Head of caudate nucleus (tissue), 42 donors: Measurements from ENCODE around the gene LINGO3.
"Not testable (repeated sequence)": the region's sequence is repeated elsewhere in the genome, so short reads cannot be mapped to it uniquely, and the experiment has no call there.

ENCODE experiments used
- DNase-seq, 42 donors: peaks; one replicate each; pipeline versions ENCODE4 v3.0.0 to v3.0.0-alpha.2; 2020 to 2021; ENCODE audit warnings: mixed read lengths in 7 of 42
- intact Hi-C: fragments of 100-400 bp; cut with DNase I; formaldehyde crosslinking; loops from one replicate; pipeline ENCODE4 v1.15.0; 2022

Gene LINGO3

GRCh38 chr19:2289714-2290435 lies 18.1 kb downstream of the LINGO3 start:
- intact Hi-C loops, result no loop called here
- DNase-seq, result peak in 4 of 42 donors; percentile 18 to 46 (median 36)

GRCh38 chr19:2288818-2289713 lies 18.9 kb downstream of the LINGO3 start:
- peak in 1 of 42 donors; percentile 37 for DNase-seq
- intact Hi-C loops, result no loop called here

GRCh38 chr19:2288338-2288817 lies 19.6 kb downstream of the LINGO3 start:
- DNase-seq, result no peak
- intact Hi-C loops, result no loop called here

- intact Hi-C loops, result no loop called here
Measured at GRCh38 chr19:2287585-2288337, 20.2 kb downstream of the LINGO3 start.

GRCh38 chr19:2286402-2287140 lies 21.4 kb downstream of the LINGO3 start:
- DNase-seq, result no peak

More at GRCh38 chr19:2287585-2288337, 20.2 kb downstream of the LINGO3 start:
- peak in 1 of 42 donors; percentile 37 for DNase-seq

GRCh38 chr19:2283835-2284507 lies 24.0 kb downstream of the LINGO3 start:
- DNase-seq, result no peak

More at GRCh38 chr19:2286402-2287140, 21.4 kb downstream of the LINGO3 start:
- intact Hi-C loops, result no loop called here

GRCh38 chr19:2282862-2283237 lies 25.1 kb downstream of the LINGO3 start:
- no peak for DNase-seq
- intact Hi-C loops, result no loop called here

More at GRCh38 chr19:2283835-2284507, 24.0 kb downstream of the LINGO3 start:
- intact Hi-C loops, result no loop called here

GRCh38 chr19:2282062-2282861 lies 25.7 kb downstream of the LINGO3 start, which contains the start of gene PEAK3:
TSS of gene PEAK3 (minus strand) at chr19:2282175. CDS start at chr19:2280931, 1,244 bp downstream.
- DNase-seq, result peak in 35 of 42 donors; percentile 43 to 87 (median 69)
- intact Hi-C loops, result no loop called here

GRCh38 chr19:2281265-2282061 lies 26.5 kb downstream of the LINGO3 start:
- intact Hi-C loops, result not testable (repeated sequence)

GRCh38 chr19:2280633-2281264 lies 27.2 kb downstream of the LINGO3 start:
- peak in 8 of 42 donors; percentile 32 to 63 (median 46) for DNase-seq
- intact Hi-C loops, result no loop called here

More at GRCh38 chr19:2281265-2282061, 26.5 kb downstream of the LINGO3 start:
- DNase-seq, result not testable (repeated sequence)

- DNase-seq, result no peak
- intact Hi-C loops, result no loop called here
Measured at GRCh38 chr19:2278459-2279158, 29.3 kb downstream of the LINGO3 start.

- intact Hi-C loops, result no loop called here
- no peak for DNase-seq
Measured at GRCh38 chr19:2277138-2277537, 30.8 kb downstream of the LINGO3 start.

GRCh38 chr19:2276429-2276986 lies 31.4 kb downstream of the LINGO3 start:
- intact Hi-C loops, result no loop called here
- DNase-seq, result no peak

- DNase-seq, result peak in 29 of 42 donors; percentile 34 to 83 (median 67)
Measured at GRCh38 chr19:2275588-2276428, 32.1 kb downstream of the LINGO3 start.

More at GRCh38 chr19:2275588-2276428, 32.1 kb downstream of the LINGO3 start:
- intact Hi-C loops, result loop anchor here (2.0 kb wide), 1 partner anchor 115 kb away; no protein-coding TSS in a partner anchor
